ENCODE data around the gene REEP1.

DNA sequence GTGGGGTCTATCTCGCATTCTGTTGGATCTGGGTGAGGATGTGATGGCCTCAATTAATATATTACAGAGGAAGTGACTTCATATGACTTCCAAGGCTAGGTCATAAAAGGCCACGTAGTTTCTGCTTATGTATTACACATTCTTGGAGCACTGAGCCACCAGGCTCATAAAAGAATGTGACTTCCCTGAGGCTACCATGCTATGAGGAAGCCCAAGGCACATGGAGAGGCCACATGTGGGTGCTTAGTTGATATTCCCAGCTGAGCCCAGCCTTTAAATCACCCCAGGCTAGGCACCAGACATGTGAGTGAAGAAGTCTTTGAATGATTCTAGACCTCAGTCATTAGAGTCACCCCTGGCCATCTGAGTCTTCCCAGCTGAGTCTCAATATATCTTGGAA lies 13.3 kb upstream of the REEP1 start:
- TF ChIP-seq, protein P1, sequence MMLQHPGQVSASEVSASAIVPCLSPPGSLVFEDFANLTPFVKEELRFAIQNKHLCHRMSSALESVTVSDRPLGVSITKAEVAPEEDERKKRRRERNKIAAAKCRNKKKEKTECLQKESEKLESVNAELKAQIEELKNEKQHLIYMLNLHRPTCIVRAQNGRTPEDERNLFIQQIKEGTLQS (IDR thresholded peaks at IDR 0.05), result no peak
- TF ChIP-seq RAD21 (IDR thresholded peaks at IDR 0.05; ENCODE audit: low read depth) (no peak), SIN3A (IDR thresholded peaks at IDR 0.05; ENCODE audit: low read depth) (no peak), EZH2phosphoT487 (IDR thresholded peaks at IDR 0.05; ENCODE audit: borderline replicate concordance) (no peak), CBX3 (IDR thresholded peaks at IDR 0.05; ENCODE audit: low read depth) (no peak)
- TF ChIP-seq, protein P2, sequence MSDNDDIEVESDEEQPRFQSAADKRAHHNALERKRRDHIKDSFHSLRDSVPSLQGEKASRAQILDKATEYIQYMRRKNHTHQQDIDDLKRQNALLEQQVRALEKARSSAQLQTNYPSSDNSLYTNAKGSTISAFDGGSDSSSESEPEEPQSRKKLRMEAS (IDR thresholded peaks at IDR 0.05), result no peak
- TF ChIP-seq, protein P3, sequence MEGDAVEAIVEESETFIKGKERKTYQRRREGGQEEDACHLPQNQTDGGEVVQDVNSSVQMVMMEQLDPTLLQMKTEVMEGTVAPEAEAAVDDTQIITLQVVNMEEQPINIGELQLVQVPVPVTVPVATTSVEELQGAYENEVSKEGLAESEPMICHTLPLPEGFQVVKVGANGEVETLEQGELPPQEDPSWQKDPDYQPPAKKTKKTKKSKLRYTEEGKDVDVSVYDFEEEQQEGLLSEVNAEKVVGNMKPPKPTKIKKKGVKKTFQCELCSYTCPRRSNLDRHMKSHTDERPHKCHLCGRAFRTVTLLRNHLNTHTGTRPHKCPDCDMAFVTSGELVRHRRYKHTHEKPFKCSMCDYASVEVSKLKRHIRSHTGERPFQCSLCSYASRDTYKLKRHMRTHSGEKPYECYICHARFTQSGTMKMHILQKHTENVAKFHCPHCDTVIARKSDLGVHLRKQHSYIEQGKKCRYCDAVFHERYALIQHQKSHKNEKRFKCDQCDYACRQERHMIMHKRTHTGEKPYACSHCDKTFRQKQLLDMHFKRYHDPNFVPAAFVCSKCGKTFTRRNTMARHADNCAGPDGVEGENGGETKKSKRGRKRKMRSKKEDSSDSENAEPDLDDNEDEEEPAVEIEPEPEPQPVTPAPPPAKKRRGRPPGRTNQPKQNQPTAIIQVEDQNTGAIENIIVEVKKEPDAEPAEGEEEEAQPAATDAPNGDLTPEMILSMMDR (IDR thresholded peaks at IDR 0.05 in 2 of 3, conservative IDR thresholded peaks at IDR 0.05 in 1 of 3; ENCODE audit: borderline replicate concordance in 1 of 3, insufficient read depth in 1 of 3, low read depth in 2 of 3, low read length in 2 of 3), result no peak

Data from HCT116 (cell line).